ENCODE data around the gene TSHZ1. TPM values are rescaled to one million over a fixed set of nuclear protein-coding genes. Genes with fewer than 3 reads are reported as not detected.

Gene TSHZ1, protein sequence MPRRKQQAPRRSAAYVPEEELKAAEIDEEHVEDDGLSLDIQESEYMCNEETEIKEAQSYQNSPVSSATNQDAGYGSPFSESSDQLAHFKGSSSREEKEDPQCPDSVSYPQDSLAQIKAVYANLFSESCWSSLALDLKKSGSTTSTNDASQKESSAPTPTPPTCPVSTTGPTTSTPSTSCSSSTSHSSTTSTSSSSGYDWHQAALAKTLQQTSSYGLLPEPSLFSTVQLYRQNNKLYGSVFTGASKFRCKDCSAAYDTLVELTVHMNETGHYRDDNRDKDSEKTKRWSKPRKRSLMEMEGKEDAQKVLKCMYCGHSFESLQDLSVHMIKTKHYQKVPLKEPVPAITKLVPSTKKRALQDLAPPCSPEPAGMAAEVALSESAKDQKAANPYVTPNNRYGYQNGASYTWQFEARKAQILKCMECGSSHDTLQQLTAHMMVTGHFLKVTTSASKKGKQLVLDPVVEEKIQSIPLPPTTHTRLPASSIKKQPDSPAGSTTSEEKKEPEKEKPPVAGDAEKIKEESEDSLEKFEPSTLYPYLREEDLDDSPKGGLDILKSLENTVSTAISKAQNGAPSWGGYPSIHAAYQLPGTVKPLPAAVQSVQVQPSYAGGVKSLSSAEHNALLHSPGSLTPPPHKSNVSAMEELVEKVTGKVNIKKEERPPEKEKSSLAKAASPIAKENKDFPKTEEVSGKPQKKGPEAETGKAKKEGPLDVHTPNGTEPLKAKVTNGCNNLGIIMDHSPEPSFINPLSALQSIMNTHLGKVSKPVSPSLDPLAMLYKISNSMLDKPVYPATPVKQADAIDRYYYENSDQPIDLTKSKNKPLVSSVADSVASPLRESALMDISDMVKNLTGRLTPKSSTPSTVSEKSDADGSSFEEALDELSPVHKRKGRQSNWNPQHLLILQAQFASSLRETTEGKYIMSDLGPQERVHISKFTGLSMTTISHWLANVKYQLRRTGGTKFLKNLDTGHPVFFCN (N-terminal part only)
- 6.5 and 7.4 TPM in 2 replicates for total RNA-seq (2021)
- percentile 53 among the genes with signal in this experiment for Bru-seq, nascent RNA
- percentile 53 among the genes with signal in this experiment for BruChase-seq, experiment 1, labeled RNA remaining after a 2-hour chase
- BruChase-seq, experiment 2, labeled RNA remaining after a 6-hour chase, result percentile 46 among the genes with signal in this experiment
- long read RNA-seq, full-length matches to known transcripts, result 4 of 4 reads
- long read RNA-seq, partial matches to known transcripts, result 0 of 4 reads
- long read RNA-seq, other reads (novel, unspliced or antisense), result 0 of 4 reads

DNA sequence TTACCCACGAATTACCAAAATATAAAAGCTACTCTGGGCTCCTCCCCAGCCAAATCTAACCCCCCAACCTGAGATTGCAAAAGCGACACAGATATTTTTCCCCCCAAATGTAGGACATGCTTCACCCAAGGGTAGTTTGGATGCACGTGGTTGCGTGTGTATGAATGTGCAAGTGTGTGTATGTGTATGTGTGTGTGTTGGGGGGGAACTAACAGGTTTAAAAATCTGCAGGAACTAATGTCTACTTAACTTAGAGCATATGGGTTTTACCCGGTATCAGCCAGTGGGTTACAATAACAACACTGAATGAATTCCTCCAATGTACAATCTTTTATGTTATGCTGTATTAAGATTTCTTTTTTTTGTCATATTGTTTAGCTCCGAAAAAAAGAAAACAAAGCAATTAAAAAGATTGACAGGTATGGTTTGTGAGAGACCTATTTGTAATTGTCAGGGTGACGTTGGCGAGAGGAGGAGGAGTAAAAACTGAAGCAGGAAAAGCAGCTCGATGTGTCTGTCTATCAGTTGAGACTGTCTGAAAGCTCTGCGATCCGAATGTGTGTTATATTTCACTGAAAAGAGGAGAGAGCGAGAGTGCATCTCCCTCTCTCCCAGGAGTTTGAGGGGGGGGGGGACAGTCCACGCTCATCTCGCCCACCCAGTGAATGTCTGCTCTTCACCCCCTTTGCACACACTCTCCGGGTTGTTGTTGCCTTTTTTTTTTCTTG is at the start of gene TSHZ1:
Gene TSHZ1, plus strand, starts transcription at position 524 of the 728 bp plus-strand sequence. CDS start 1,080 bp downstream, outside the sequence.
- H2AFZ ChIP-seq, result peak within 1 kb of the TSS; percentile 100
- H4K20me1 ChIP-seq (ENCODE audit: insufficient read depth), result peaks cover 21% of the 10 kb centered on the region; the same call in 1 of the 2 replicates
- BruUV-seq (replicated peaks), result no TSS peak
- DNase-seq, result peak; percentile 41 to 85
- H3K27me3 ChIP-seq (ENCODE audit: insufficient read depth, low read depth), result no peaks in the 10 kb centered on the region
- peak within 1 kb of the TSS; percentile 90 for H3K4me3 ChIP-seq
- no peaks in the 10 kb centered on the region for H3K36me3 ChIP-seq (ENCODE audit: low read depth)
- peak within 1 kb of the TSS; percentile 93 for H3K4me2 ChIP-seq
- H3F3A ChIP-seq (ENCODE audit: insufficient read depth, low read depth), result peaks cover 27% of the 10 kb centered on the region
- H3K4me1 ChIP-seq (replicated peaks; ENCODE audit: insufficient read depth), result peaks cover 43% of the 10 kb centered on the region
- H3K27ac ChIP-seq, result peak within 1 kb of the TSS; percentile 77
- no peaks in the 10 kb centered on the region for H3K9me3 ChIP-seq (ENCODE audit: insufficient read depth, low read depth)
- peaks cover 30% of the 10 kb centered on the region for H3K79me2 ChIP-seq (ENCODE audit: low read depth)
- ChIA-PET POLR2A (ENCODE audit: unreplicated experiment) (interaction anchor here (0.5 kb wide), 1 partner anchor 177 kb away, joined by 3 read pairs; no protein-coding TSS in a partner anchor), CTCF (no interaction called here)
- no peaks in the 10 kb centered on the region for H3K9me2 ChIP-seq (ENCODE audit: insufficient read depth)
- TF ChIP-seq EZH2 (IDR thresholded peaks at IDR 0.05; ENCODE audit: low read depth), result no peak
- TF ChIP-seq, protein P1, sequence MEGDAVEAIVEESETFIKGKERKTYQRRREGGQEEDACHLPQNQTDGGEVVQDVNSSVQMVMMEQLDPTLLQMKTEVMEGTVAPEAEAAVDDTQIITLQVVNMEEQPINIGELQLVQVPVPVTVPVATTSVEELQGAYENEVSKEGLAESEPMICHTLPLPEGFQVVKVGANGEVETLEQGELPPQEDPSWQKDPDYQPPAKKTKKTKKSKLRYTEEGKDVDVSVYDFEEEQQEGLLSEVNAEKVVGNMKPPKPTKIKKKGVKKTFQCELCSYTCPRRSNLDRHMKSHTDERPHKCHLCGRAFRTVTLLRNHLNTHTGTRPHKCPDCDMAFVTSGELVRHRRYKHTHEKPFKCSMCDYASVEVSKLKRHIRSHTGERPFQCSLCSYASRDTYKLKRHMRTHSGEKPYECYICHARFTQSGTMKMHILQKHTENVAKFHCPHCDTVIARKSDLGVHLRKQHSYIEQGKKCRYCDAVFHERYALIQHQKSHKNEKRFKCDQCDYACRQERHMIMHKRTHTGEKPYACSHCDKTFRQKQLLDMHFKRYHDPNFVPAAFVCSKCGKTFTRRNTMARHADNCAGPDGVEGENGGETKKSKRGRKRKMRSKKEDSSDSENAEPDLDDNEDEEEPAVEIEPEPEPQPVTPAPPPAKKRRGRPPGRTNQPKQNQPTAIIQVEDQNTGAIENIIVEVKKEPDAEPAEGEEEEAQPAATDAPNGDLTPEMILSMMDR (conservative IDR thresholded peaks at IDR 0.05), result no peak
- intact Hi-C loops (cut with micrococcal nuclease; ENCODE audit: unreplicated experiment), result loop anchor here (2.0 kb wide), 1 partner anchor 140 kb away; no protein-coding TSS in a partner anchor

DNA sequence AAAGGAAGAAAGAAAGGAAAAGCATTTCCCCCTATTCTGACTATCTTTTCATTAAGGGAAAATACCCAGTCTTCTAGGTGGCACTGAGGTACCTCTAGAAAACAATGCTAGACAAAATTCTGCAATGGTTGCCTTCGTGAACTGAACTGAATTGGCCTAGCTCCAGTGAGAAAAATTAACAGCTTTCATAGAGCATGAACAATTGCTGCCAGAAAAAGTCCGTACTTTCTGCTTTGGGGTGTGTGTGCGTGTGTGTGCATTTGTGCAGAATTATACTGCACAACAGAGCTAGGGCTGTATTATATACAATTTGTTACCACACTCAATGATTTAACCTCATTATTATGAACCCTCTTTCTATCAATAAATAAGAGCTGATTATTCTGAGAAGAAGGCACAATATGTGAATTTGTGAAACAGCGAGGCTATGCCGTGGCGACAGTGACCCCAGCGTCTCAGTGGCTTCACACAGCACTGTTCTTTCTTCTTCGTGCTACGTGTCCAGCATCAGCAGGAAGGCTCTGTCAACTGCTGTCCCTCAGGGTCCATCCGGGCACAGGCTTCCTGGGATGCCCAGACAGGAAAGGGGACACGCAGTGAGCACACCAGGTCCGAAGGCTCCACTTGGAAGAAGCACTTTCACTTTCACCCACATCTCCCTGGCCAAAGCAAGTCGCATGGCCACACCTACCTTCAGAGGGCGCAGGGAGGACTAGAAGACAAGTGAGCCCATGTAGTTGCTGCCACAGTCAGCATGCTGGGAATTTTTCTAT is 49.2 kb upstream of the TSHZ1 start:
- Histone ChIP-seq H3F3A (ENCODE audit: insufficient read depth, low read depth) (no peaks in the 10 kb centered on the region), H4K20me1 (ENCODE audit: insufficient read depth) (no peaks in the 10 kb centered on the region), H3K79me2 (ENCODE audit: low read depth) (no peaks in the 10 kb centered on the region), H3K36me3 (ENCODE audit: low read depth) (no peaks in the 10 kb centered on the region), H3K27ac (no peak overlapping the region), H2AFZ (no peak overlapping the region), H3K27me3 (ENCODE audit: insufficient read depth, low read depth) (peaks cover 88% of the 10 kb centered on the region), H3K9me3 (ENCODE audit: insufficient read depth, low read depth) (0 out of 2 replicates have a peak, but pooled peaks cover 4% of the 10 kb centered on the region), H3K4me2 (peak overlapping the region; percentile 64), H3K9me2 (ENCODE audit: insufficient read depth) (no peaks in the 10 kb centered on the region), H3K4me1 (replicated peaks; ENCODE audit: insufficient read depth) (no peaks in the 10 kb centered on the region), H3K4me3 (no peak overlapping the region; the same call in 1 of the 2 replicates)
- ChIA-PET CTCF (interaction anchor here (0.6 kb wide), 1 partner anchor 68 kb away, joined by 3 read pairs; no protein-coding TSS in a partner anchor), POLR2A (ENCODE audit: unreplicated experiment) (no interaction called here)
- TF ChIP-seq EZH2 (IDR thresholded peaks at IDR 0.05; ENCODE audit: low read depth), result no peak
- TF ChIP-seq, protein P1 (conservative IDR thresholded peaks at IDR 0.05), result no peak
- BruUV-seq (replicated peaks), result no TSS peak
- DNase-seq, result peak in 1 of 2 experiments; percentile 35
- intact Hi-C loops (cut with micrococcal nuclease; ENCODE audit: unreplicated experiment), result loop anchor here (10.0 kb wide), 1 partner anchor 507 kb away; no protein-coding TSS in a partner anchor

All from PC-9 (cell line).